ENCODE data around the gene RBM26. TPM values are rescaled to one million over a fixed set of nuclear protein-coding genes. Genes with fewer than 3 reads are reported as not detected.

RBM26 gene
- total and polyA plus RNA-seq, 8 donors: 6.1 to 76.9 (median 28.1) TPM

GRCh38 chr13:79451500-79451962 lies 45.5 kb upstream of the RBM26 start:
- DNase-seq: peak in 1 of 2 donors; percentile 55
- Histone ChIP-seq H3K9me3 (no peaks in the 10 kb centered on the region), H3K4me1 (no peaks in the 10 kb centered on the region), H3K4me3 (no peak overlapping the region), H3K27ac (no peak overlapping the region), H3K27me3 (no peaks in the 10 kb centered on the region), H3K36me3 (no peaks in the 10 kb centered on the region)
- 29 to 46% (median 40%) methylated on average over 3 of the region's 3 CpGs for WGBS, 5 donors
- intact Hi-C loops (cut with DNase I; ENCODE audit: low total_unique reads): no loop called here
- TF ChIP-seq EP300 (IDR thresholded peaks at IDR 0.05) (no peak), POLR2AphosphoS5 (IDR thresholded peaks at IDR 0.05) (no peak), POLR2A (IDR thresholded peaks at IDR 0.05) (no peak)
- TF ChIP-seq, protein P1, sequence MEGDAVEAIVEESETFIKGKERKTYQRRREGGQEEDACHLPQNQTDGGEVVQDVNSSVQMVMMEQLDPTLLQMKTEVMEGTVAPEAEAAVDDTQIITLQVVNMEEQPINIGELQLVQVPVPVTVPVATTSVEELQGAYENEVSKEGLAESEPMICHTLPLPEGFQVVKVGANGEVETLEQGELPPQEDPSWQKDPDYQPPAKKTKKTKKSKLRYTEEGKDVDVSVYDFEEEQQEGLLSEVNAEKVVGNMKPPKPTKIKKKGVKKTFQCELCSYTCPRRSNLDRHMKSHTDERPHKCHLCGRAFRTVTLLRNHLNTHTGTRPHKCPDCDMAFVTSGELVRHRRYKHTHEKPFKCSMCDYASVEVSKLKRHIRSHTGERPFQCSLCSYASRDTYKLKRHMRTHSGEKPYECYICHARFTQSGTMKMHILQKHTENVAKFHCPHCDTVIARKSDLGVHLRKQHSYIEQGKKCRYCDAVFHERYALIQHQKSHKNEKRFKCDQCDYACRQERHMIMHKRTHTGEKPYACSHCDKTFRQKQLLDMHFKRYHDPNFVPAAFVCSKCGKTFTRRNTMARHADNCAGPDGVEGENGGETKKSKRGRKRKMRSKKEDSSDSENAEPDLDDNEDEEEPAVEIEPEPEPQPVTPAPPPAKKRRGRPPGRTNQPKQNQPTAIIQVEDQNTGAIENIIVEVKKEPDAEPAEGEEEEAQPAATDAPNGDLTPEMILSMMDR (IDR thresholded peaks at IDR 0.05): no peak

- no peak overlapping the region for H3K27ac ChIP-seq
- TF ChIP-seq EP300 (IDR thresholded peaks at IDR 0.05) (no peak), POLR2AphosphoS5 (IDR thresholded peaks at IDR 0.05) (no peak), POLR2A (IDR thresholded peaks at IDR 0.05) (no peak)
- TF ChIP-seq, protein P1 (IDR thresholded peaks at IDR 0.05): no peak
- H3K4me1 ChIP-seq: no peaks in the 10 kb centered on the region
- DNase-seq: no peak
- H3K27me3 ChIP-seq: no peaks in the 10 kb centered on the region
- no peak overlapping the region for H3K4me3 ChIP-seq
- 80 to 90% (median 88%) methylated on average over 4 of the region's 4 CpGs for WGBS, 5 donors
- H3K36me3 ChIP-seq: no peaks in the 10 kb centered on the region
- no peaks in the 10 kb centered on the region for H3K9me3 ChIP-seq
- intact Hi-C loops (cut with DNase I; ENCODE audit: low total_unique reads): no loop called here
These were observed 44.1 kb upstream of the RBM26 start for GRCh38 chr13:79450110-79450509.

GRCh38 chr13:79448413-79448812 lies 42.4 kb upstream of the RBM26 start:
- TF ChIP-seq, protein P1 (IDR thresholded peaks at IDR 0.05): no peak
- TF ChIP-seq POLR2A (IDR thresholded peaks at IDR 0.05) (no peak), EP300 (IDR thresholded peaks at IDR 0.05) (no peak), POLR2AphosphoS5 (IDR thresholded peaks at IDR 0.05) (no peak)
- Histone ChIP-seq H3K27me3 (no peaks in the 10 kb centered on the region), H3K4me1 (no peaks in the 10 kb centered on the region), H3K36me3 (no peaks in the 10 kb centered on the region), H3K27ac (no peak overlapping the region), H3K9me3 (no peaks in the 10 kb centered on the region), H3K4me3 (no peak overlapping the region)
- WGBS, 5 donors: 50 to 70% (median 59%) methylated on average over 1 of the region's 1 CpG
- intact Hi-C loops (cut with DNase I; ENCODE audit: low total_unique reads): no loop called here
- DNase-seq: peak in 1 of 2 donors; percentile 14

DNA sequence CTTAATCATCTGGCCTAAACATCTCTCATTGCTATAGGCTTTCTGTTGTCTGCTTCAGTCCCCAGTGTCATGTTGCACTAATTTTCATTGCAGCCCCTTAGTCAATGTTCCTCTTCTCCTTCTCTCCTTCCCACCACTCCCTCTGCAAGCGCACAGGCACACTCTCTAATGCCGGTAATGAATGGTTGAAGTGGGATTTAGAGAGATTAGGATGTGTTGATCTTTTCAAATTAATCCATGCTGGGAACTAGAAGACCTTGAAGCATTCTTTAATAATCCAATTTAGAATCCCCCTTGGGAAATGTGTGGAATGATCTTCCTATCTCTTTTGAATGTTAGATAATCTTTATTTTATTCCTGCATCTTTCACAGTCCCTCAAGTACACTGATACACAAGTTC lies 41.7 kb upstream of the RBM26 start:
- TF ChIP-seq, protein P1 (IDR thresholded peaks at IDR 0.05): no peak
- TF ChIP-seq EP300 (IDR thresholded peaks at IDR 0.05): no peak
- TF ChIP-seq POLR2AphosphoS5 (IDR thresholded peaks at IDR 0.05): no peak
- TF ChIP-seq POLR2A (IDR thresholded peaks at IDR 0.05): no peak
- Histone ChIP-seq H3K36me3 (no peaks in the 10 kb centered on the region), H3K27ac (no peak overlapping the region), H3K4me3 (no peak overlapping the region), H3K4me1 (no peaks in the 10 kb centered on the region), H3K9me3 (no peaks in the 10 kb centered on the region), H3K27me3 (no peaks in the 10 kb centered on the region)
- DNase-seq: no peak
- WGBS, 5 donors: 72 to 81% (median 73%) methylated on average over 2 of the region's 2 CpGs
- intact Hi-C loops (cut with DNase I; ENCODE audit: low total_unique reads): no loop called here
